CD4-positive, alpha-beta T cell treated with Interleukin-17A for 1 hour (primary cell): ENCODE data around the gene ZER1.
"Not testable (repeated sequence)": the region's sequence is repeated elsewhere in the genome, so short reads cannot be mapped to it uniquely, and the experiment has no call there.

Source experiments
- DNase-seq: peaks from one replicate; pipeline ENCODE4 v3.0.0-alpha.2; 2020

ZER1 gene

DNA sequence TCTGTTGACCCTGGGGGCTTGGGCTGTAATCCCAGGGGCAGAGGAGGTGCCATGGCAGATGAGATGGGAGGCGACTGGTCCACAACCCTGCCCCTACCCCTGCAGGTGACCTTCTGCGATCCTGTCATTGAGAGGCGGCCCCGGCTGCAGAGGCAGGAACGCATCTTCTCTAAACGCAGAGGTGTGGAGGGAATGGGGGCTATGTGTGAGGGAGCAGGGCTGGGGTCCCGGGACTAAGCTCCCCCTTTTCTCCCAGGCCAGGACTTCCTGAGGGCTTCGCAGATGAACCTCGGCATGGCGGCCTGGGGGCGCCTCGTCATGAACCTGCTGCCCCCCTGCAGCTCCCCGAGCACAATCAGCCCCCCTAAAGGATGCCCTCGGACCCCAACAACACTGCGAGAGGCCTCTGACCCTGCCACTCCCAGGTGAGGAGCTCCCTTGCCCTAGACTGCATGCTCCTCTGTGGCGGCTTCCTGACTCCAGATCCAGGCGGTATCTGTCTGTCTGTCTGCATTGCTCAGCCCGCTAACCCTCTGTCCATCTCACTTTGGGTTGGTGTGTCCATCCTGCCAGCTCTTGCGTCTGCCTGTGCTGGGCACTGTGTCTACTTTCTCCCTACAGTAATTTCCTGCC is 57.7 kb downstream of the ZER1 start:
- no peak for DNase-seq

DNA sequence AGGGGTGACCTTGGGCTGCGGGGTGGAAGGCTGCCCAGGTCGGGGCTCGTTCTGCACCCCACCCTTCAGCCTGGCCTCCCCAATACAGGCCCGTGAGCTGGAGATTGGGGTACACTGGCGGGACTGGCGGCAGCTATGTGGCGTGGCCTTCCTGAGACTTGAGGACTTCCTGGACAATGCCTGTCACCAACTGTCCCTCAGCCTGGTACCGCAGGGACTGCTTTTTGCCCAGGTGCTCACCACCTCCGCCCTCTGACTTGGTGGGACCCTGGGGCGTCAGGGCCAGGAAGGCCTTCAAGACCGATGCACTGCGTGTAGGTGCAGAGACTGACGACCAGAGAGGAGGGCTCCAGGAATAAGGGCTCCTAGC is 58.3 kb downstream of the ZER1 start:
- no peak for DNase-seq

DNA sequence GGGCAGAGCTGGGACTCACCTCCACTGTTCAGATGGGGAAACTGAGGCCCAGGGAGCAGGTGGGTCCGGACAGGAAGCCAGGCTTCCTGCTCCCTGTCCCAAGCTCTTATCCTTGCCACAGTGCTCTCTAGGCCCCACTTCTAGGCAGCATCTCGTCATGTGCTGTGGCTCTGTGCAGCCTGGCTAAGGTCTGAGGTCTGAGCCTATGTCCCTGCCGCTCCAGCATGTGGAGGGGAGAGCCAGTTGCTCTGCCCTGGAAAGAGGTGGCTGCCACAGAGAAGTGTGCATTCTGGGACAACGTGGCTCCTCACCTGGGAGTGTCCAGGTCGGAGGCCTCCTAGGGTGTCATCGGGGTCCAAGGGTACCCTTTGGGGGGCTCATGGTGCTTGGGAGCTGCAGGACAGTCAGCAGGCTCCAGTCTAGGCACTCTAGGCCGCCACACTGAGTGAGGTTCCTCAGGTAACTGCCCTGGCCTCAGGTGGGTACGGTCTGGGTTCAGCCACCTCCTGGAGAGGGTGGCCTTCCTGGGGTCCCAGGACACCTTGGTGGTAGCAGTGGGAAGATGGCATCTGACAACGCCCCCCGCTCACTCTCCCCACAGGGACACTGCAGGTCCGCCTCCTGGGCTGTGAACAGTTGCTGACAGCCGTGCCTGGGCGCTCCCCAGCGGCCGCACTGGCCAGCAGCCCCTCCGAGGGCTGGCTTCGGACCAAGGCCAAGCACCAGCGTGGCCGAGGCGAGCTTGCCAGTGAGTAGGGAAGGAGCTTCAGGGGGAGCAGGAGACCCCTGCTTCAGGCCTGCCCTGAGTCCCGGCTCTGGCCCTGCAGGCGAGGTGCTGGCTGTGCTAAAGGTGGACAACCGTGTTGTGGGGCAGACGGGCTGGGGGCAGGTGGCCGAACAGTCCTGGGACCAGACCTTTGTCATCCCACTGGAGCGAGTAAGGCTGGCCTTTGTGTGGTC is 59.0 kb downstream of the ZER1 start:
- DNase-seq, result no peak

DNA sequence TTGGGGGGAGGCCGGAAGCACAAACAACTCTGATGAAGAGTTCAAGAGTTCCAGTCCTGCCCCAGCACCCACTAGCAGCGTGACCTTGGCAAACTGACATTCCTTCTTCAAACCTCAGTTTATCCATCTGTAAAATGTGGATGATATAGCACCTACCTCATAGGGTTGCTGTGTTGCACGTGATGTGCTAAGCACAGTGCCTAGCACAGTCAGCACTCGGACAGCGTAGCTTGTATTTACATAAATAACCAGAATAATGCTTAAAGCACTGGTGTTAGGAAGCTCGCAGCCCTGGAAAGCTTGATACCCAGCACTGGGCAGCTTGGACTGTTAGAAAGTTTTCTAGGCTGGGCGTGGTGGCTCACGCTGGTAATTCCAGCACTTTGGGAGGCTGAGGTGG is 64.3 kb downstream of the ZER1 start:
- DNase-seq, result no peak

DNA sequence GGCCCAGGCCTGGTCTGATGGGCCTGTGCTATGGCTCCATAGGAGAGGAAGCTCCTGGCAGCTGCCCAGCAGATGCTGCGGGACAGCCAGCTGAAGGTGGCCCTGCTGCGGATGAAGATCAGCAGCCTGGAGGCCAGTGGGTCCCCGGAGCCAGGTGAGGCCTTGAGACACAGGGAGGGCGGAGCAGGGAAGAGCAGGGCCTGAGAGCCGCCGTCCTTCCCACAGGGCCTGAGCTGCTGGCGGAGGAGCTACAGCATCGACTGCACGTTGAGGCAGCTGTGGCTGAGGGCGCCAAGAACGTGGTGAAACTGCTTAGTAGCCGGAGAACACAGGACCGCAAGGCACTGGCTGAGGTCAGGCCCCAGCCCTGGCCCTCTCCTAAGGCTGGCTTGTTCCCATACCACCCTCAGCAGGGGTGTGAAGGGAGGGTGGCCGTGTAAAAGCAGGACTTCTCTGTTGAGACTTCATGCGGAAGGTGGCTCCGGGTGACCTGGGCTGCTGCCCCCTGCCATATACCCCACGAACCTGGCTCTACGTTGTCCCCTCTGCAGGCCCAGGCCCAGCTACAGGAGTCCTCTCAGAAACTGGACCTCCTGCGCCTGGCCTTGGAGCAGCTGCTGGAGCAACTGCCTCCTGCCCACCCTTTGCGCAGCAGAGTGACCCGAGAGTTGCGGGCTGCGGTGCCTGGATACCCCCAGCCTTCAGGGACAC is 64.9 kb downstream of the ZER1 start:
- DNase-seq, result no peak

DNA sequence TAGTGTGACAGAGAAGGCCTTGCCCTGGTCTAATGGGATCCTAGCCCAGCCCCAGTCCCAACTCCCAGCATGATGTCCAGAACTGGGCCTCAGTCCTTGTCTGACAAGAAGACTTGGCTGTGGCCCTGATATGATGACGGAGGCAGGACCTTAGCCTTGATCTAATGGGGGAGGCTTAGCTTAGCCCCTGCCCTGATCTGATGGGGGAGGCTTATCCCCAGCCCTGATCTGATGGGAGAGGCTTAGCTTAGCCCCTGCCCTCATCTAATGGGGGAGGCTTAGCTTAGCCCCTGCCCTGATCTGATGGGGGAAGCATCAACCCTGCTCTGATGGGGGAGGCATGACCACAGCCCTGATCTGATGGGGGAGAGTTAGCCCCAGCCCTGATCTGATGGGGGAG is 65.7 kb downstream of the ZER1 start:
- DNase-seq, result no peak

DNA sequence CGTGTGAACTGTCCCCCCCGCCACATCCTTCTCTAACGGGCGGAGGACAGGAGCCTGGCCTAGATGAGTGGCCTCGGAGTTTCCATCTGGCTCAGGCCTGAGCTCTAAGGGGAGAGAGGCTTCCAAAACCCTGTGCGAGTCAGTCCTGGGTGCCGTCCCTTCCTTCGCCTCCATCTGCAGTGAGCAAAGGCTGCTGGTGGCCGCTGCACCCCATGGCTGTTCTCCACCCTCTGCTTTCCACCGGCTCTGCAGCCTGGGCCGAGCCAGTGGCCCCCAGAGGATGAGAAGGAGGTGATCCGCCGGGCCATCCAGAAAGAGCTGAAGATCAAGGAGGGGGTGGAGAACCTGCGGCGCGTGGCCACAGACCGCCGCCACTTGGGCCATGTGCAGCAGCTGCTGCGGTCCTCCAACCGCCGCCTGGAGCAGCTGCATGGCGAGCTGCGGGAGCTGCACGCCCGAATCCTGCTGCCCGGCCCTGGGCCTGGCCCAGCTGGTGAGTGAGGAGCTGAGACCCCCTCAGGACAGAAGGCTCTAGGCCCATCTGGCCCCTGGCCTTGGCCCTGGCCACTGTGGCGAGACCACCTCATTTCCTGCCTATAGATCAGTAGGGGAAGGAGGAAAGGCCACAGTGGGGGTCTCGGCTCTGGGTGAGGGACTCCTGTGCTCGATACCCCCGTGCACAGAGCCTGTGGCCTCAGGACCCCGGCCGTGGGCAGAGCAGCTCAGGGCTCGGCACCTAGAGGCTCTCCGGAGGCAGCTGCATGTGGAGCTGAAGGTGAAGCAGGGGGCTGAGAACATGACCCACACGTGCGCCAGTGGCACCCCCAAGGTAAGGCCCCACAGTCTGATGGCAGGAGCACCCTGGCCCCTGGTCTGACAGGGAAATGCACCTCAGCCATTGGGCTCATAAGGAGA is 66.4 kb downstream of the ZER1 start:
- no peak for DNase-seq

DNA sequence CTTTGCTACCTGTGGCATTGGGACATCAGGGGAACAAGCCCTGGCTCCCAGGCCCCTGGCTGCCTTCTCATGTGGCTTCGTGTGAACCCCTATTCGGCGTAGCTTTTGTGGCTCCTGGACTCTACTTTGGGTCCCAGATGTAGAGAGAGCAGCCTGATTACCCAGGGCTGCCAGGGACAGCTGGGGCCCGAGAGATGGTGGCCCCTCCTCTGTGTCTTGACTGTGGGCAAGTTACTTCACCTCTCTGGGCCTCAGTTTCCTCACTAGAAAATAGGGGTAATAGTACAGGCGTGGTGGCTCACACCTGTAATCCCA is 67.4 kb downstream of the ZER1 start:
- DNase-seq, result no peak

DNA sequence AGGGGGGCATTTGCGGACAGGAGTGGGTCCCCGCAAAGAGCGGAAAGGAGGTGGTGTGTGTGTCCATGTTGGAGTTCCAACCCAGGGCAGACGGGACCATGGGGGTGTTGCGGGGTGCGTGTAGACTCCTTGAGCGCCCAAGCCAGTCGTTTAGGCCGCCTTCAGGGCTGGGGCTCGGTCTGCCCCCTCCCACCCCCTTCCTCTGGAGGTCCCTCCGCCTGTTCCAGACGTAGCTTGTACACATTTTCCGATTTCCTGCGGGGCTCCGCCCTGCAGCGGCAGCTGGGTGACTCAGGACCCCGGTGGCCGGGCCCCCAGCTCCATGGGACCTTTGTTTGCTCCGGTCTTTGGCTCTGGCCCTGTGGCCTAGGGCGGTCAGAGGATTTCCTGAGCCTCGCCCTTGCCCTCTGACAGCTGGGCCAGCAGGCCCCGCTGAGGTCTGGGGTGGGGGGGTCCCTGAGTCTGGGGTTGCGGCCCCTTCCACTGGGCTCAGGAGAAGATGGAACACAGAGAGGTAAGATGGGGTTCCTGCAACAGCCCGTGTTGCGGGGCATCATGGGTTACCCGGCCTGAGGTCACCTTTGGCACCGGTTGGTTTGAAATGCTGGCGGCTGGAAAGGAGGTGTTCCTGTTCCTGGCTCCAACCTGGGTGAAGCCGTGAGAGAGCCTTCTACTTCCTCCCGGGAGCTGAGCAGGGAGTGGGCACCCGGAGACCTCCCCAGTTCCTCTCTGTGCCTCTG is 67.9 kb downstream of the ZER1 start:
- DNase-seq, result no peak

DNA sequence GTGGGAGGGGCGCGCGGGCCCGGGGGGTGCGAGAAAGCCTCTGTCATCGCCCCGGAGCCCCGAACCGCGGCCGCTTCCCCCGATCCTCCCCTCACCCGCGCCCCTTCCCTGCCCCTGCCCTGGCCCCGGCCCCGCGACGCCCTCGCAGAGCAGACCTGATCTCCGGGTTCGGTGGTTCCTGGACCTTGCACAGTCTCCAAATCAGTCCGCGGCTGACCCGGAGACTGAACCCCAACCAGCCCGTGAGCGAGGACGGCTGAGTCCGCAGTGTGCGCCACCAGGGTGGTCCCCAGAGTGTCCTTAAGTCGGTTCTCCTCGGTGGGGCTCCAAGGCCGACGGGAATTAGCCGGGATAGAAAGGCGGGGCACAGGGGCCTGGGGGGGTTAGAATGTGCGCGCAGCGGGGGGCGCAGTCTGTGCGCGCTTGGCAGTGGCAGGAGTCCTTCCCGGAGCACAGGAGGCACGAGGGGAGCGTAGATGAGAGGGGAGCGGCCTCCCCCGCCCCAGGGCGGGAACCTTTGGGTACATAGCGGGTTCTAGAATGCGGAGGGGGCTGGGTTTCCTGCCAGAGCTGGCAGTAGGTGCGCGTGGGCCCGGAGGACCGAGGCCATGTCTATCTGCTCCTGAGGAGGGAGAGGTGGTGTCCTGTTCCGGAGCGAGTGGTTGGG is 68.6 kb downstream of the ZER1 start:
- DNase-seq, result peak; percentile 16

DNA sequence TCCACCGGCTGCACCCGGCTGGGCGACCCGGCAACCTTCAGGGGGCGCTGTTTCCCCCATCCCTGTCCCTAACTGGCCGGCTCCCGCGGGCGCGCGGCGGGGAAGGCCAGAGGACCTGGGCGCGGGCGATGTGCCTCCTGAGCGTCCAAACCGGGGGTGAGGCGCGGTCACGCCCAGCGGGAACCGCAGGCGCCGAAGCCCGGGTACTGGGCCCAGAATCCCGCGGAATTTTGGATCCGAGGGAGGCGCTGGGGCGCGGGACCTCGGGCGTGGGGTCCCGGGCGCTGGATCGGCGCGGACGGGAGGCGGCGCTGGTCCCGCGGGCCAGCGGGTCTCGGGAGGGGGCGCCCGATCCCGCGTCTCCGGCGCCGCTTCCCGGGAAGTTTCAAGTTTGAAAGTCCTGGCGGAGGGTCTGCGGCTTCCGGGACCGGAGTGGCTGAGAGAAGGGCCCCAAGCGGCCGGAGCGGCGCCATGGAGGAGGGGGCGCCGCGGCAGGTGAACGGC is 69.2 kb downstream of the ZER1 start, which contains the start of gene PKN3:
Gene PKN3 (plus strand): TSS at position 59 of the 504 bp plus-strand sequence. CDS start 413 bp downstream, at position 472.
- peak; percentile 82 for DNase-seq

DNA sequence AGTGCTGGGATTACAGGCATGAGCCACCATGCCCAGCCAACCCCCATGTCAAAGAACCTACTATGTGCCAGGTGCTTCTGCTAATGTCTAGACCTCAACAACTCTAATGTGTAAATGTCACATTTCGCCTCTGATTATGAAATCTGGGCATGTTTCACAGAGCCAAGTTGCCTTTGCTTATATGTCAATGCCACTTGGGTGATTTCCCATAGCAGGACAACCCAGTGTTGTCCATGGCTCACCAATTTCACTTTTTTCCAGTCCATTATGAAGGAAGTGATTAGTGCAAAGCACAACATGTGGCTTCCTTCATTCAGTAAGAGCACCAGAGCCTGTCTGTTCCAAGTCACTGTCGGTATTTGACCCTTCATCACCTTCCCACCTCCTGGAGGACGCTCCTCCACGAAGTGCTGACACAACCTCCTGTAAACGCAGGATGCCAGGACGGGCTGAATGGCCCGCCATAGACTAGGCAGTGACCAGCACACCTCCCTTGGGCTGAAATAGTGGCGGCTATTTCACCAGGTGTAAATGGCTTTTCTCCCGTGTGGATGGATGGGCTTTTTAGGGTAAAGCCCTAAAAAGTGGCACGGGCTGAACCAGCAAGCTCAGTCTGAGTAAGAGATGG is 70.4 kb downstream of the ZER1 start:
- no peak for DNase-seq

DNA sequence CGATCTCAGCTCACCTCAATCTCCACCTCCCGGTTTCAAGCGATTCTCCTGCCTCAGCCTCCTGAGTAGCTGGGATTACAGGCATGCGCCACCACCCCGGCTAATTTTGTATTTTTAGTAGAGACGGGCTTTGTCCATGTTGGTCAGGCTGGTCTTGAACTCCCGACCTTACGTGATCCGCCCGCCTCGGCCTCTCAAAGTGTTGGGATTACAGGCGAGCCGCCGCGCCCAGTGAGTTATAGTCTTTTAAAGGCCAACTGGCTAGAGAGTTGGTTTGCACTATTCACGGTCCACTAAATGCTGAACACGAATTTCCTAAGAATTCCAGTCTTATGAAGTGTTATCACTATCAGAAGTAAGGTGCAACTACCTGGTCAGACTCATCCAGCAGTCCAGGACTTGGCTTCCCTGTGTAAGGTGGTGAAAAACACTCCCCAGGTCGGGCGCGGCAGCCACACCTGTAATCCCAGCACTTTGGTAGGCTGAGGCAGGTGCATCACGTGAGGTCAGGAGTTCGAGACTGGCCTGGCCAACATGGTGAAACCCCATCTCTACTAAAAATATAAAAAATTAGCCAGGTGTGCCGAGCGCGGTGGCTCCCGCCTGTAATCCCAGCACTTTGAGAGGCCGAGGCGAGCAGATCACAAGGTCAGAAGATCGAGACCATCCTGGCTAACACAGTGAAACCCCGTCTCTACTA is 72.5 kb downstream of the ZER1 start:
- DNase-seq, result not testable (repeated sequence)

DNA sequence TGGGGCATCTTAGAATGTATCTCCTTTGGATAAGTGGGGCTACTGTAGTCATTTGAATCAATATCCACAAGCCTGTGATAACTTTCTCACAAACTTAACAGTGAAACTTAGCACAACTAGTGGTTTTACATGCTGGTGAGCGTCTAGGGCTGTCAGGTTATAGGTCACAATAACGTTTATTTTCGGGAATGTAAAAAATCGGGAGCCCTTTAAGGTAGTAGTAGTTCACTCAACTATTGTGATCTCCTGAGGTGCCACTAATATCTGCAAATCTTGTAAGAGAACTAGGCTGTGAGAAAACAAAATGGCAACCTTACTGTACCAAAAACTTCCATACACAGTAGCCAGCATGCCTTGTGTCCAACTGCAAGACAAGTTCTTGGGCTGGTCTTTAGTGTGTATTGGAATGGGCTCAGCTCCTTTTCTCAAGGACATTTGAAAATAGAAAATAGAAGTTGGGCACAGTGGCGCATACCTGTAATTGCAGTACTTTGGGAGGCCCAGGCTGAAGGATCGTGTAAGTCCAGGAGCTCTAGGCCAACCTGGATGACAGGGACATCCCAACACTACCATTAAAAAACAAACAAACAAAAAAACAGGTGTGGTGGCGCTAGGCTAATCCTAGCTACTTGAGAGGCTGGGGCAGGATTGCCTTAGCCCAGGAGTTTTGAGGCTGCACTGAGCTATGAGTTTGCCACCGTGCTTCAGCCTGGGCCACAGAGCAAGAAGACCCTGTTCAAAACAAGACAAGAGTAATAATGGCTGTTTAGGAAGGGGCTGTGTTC is 74.6 kb downstream of the ZER1 start:
- DNase-seq, result no peak

DNA sequence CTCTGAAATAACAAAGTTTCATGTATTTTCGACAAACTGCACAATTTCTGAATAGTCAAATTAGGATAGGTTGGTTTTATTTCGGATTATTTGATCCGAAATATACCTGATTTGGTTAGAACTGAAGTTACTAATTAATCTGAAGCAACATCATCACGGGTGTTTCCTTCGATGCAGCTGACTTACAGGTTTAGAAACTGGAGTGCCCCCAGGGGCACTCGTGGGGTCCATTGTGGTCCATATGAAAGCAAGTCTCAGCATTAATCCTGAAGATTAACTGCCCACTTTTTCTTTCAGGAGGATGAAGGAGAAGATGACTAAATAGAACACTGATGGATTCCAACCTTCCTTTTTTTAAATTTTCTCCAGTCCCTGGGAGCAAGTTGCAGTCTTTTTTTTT is 77.4 kb downstream of the ZER1 start:
- DNase-seq, result no peak

DNA sequence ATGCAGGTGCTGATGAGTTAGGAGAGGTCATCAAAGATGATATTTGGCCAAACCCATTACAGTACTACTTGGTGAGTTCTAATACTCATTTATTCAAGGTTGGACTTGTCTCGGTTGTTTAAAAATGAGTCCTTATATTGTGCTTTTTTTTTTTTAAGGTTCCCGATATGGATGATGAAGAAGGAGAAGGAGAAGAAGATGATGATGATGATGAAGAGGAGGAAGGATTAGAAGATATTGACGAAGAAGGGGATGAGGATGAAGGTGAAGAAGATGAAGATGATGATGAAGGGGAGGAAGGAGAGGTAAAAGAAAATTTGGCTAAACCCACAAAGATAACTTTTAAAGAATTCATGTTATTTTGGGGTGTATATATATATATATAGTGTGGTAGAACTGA is 78.0 kb downstream of the ZER1 start:
- not testable (repeated sequence) for DNase-seq

DNA sequence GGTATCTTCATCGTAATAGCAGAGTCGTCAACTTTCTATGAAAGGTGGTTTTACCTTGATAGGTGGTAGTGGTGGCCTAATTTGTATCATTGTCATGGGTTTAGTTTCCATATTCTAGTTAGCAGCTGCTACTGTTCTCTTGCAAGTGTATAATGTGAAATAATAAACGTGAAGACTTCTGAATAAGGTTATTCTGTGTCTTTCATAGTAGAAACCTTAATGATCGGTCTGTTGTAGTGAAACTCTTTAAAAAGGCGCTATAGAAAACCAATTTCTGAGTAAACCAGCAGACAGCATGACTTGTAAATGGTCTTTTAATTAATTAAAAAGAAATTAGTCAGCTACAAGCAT is 81.1 kb downstream of the ZER1 start:
- no peak for DNase-seq

DNA sequence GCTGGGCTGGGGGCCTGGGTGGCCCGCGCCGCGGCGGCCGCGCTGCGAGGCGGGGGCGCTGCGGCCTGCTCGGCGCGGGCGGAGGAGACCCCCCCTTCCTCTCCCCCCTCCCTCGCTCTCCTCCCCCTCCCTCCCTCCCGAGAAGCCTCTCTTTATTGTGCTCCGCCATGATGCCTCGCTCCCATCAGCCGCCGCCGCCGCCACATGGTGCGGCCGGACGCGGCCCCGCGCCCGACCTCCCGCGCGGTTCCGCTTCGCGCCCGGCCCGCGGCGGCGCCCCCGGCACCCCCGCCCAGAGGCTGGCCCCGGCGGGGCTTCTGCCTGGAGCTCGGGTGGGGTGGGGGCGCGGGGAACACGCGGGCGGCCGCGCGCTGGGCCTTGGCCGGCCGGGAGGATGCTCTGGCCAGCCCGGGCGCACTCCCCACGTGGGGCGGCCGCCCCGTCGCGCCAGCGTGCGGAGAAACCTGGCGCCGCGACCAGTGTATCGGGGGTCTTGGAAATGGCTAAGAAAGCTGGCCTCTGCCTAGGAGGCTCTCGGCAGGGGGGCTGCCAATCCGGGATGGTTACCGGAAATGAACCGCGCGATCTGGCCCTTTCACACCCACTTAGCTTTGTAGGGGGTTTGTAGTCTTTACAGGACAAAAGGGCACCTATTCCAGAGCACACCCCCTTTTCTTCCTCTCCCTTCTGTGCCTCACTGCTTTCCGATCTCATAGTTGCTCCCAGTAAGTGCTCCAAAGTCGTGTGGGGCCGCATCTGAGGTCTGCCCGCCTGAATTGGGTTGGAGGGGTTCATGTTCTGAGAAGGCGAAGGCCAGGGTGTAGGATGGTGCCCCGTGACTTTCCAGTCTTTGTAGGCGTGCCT is 81.7 kb downstream of the ZER1 start:
- peak; percentile 74 for DNase-seq
